Measurements from ENCODE around the gene OPA1.

GRCh38 chr3:193728429-193729087 is 135.6 kb downstream of the OPA1 start:
- TF ChIP-seq TAF1 (IDR thresholded peaks at IDR 0.05; ENCODE audit: low read depth, low read length) (no peak), POLR2A (IDR thresholded peaks at IDR 0.05; ENCODE audit: low read depth, low read length) (no peak), SPI1 (IDR thresholded peaks at IDR 0.05; ENCODE audit: low read depth, low read length) (no peak), POU2F2 (IDR thresholded peaks at IDR 0.05; ENCODE audit: low read depth, low read length) (no peak)

Measured in GM12891 (cell line).